ENCODE data around the gene MAGI1.

- TF ChIP-seq POLR2A (IDR thresholded peaks at IDR 0.05; ENCODE audit: low read depth, low read length) (no peak), POLR2AphosphoS5 (IDR thresholded peaks at IDR 0.05; ENCODE audit: low read depth, low read length) (no peak), TAF1 (IDR thresholded peaks at IDR 0.05; ENCODE audit: borderline replicate concordance, low read depth, low read length) (no peak)
Observed at GRCh38 chr3:65706301-65706700, 332.4 kb downstream of the MAGI1 start.

All from GM12892 (cell line).